ENCODE data around the gene C12orf76.
"Not testable (repeated sequence)": the region's sequence is repeated elsewhere in the genome, so short reads cannot be mapped to it uniquely, and the experiment has no call there.

Gene C12orf76

GRCh38 chr12:110062241-110062640 is 13.9 kb upstream of the C12orf76 start:
- no peak for FAIRE-seq

GRCh38 chr12:110059651-110060000 is 11.3 kb upstream of the C12orf76 start:
- no peak for FAIRE-seq

- FAIRE-seq, result no peak
Measured at GRCh38 chr12:110058875-110059615, 10.7 kb upstream of the C12orf76 start.

- FAIRE-seq, result not testable (repeated sequence)
Measured at GRCh38 chr12:110056643-110057042, 8.3 kb upstream of the C12orf76 start.

- not testable (repeated sequence) for FAIRE-seq
Measured at GRCh38 chr12:110055375-110056352, 7.3 kb upstream of the C12orf76 start.

GRCh38 chr12:110050927-110051326 is 2.6 kb upstream of the C12orf76 start:
- FAIRE-seq, result no peak

- FAIRE-seq, result not testable (repeated sequence)
Measured at GRCh38 chr12:110049666-110050065, 1.3 kb upstream of the C12orf76 start.

GRCh38 chr12:110049034-110049433 is 712 bp upstream of the C12orf76 start:
- not testable (repeated sequence) for FAIRE-seq

- FAIRE-seq, result no peak
Measured at GRCh38 chr12:110047297-110047940, 903 bp downstream of the C12orf76 start.

GRCh38 chr12:110046451-110047187 is 1.7 kb downstream of the C12orf76 start:
- FAIRE-seq, result no peak

- no peak for FAIRE-seq
Measured at GRCh38 chr12:110042264-110042663, 6.1 kb downstream of the C12orf76 start.

GRCh38 chr12:110039085-110039807 is 9.1 kb downstream of the C12orf76 start:
- FAIRE-seq, result no peak

GRCh38 chr12:110038741-110039084 is 9.6 kb downstream of the C12orf76 start:
- FAIRE-seq, result no peak

- FAIRE-seq, result no peak
Measured at GRCh38 chr12:110037315-110037714, 11.0 kb downstream of the C12orf76 start.

- FAIRE-seq, result no peak
Measured at GRCh38 chr12:110035534-110036104, 12.7 kb downstream of the C12orf76 start.

GRCh38 chr12:110033888-110034287 is 14.4 kb downstream of the C12orf76 start:
- FAIRE-seq, result no peak

- FAIRE-seq, result no peak
Measured at GRCh38 chr12:110029290-110029815, 19.0 kb downstream of the C12orf76 start.

- FAIRE-seq, result no peak
Measured at GRCh38 chr12:110028323-110028722, 20.0 kb downstream of the C12orf76 start.

GRCh38 chr12:110024051-110024450 is 24.3 kb downstream of the C12orf76 start:
- FAIRE-seq, result no peak

- no peak for FAIRE-seq
Measured at GRCh38 chr12:110023059-110023980, 25.0 kb downstream of the C12orf76 start.
